NCI-H524 treated with DMSO at 0.1 percent for 48 hours (cell line): ENCODE data around the gene SYNDIG1L.
A peak's percentile ranks its signal among the peaks of the same experiment; 100 is the strongest.
"Not testable (repeated sequence)": the region's sequence is repeated elsewhere in the genome, so short reads cannot be mapped to it uniquely, and the experiment has no call there.

Experiments used
- DNase-seq: peaks from one replicate; lab custom pipeline; 2025; lab: John Stamatoyannopoulos, UW

Gene SYNDIG1L

GRCh38 chr14:74402401-74403251 lies 23.4 kb downstream of the SYNDIG1L start:
- DNase-seq: no peak

- peak; percentile 25 for DNase-seq
Observed at GRCh38 chr14:74401504-74402241, 24.3 kb downstream of the SYNDIG1L start.

GRCh38 chr14:74400919-74401503 lies 25.0 kb downstream of the SYNDIG1L start:
- no peak for DNase-seq

GRCh38 chr14:74400031-74400685 lies 25.9 kb downstream of the SYNDIG1L start:
- DNase-seq: no peak

- DNase-seq: no peak
Observed at GRCh38 chr14:74395094-74395493, 30.9 kb downstream of the SYNDIG1L start.

GRCh38 chr14:74394549-74394948 lies 31.5 kb downstream of the SYNDIG1L start:
- no peak for DNase-seq

- no peak for DNase-seq
Observed at GRCh38 chr14:74392616-74393570, 33.1 kb downstream of the SYNDIG1L start.

GRCh38 chr14:74391479-74391878 lies 34.5 kb downstream of the SYNDIG1L start:
- DNase-seq: no peak

GRCh38 chr14:74390505-74390904 lies 35.5 kb downstream of the SYNDIG1L start:
- not testable (repeated sequence) for DNase-seq

- DNase-seq: no peak
Observed at GRCh38 chr14:74389980-74390379, 36.0 kb downstream of the SYNDIG1L start.

GRCh38 chr14:74382231-74382630 lies 43.8 kb downstream of the SYNDIG1L start:
- no peak for DNase-seq

GRCh38 chr14:74381571-74381970 lies 44.4 kb downstream of the SYNDIG1L start:
- not testable (repeated sequence) for DNase-seq

- DNase-seq: no peak
Observed at GRCh38 chr14:74380845-74381244, 45.2 kb downstream of the SYNDIG1L start.

GRCh38 chr14:74380172-74380571 lies 45.8 kb downstream of the SYNDIG1L start:
- DNase-seq: no peak

GRCh38 chr14:74377976-74378690 lies 47.9 kb downstream of the SYNDIG1L start:
- DNase-seq: no peak

GRCh38 chr14:74368441-74368840 lies 57.6 kb downstream of the SYNDIG1L start:
- no peak for DNase-seq

GRCh38 chr14:74368026-74368425 lies 58.0 kb downstream of the SYNDIG1L start:
- DNase-seq: no peak

- DNase-seq: no peak
Observed at GRCh38 chr14:74364271-74364880, 61.6 kb downstream of the SYNDIG1L start.

- DNase-seq: peak; percentile 22
Observed at GRCh38 chr14:74362361-74362915, 63.6 kb downstream of the SYNDIG1L start.

- no peak for DNase-seq
Observed at GRCh38 chr14:74360163-74360562, 65.8 kb downstream of the SYNDIG1L start.
